Activated naive CD8-positive, alpha-beta T cell (primary cell): Measurements from ENCODE around the gene PRR18.

Experiments
- H3K27ac Mint-ChIP-seq: one replicate; pipeline ENCODE4 v1.8.0; 2021; ENCODE audit warnings: mixed read lengths
- H3K27me3 Mint-ChIP-seq: one replicate; pipeline ENCODE4 v1.8.0; 2021; ENCODE audit warnings: mixed read lengths
- H3K36me3 Mint-ChIP-seq: one replicate; pipeline ENCODE4 v1.8.0; 2021; ENCODE audit warnings: mixed read lengths
- H3K4me1 Mint-ChIP-seq: one replicate; pipeline ENCODE4 v1.8.0; 2021; ENCODE audit warnings: low read depth, mixed read lengths
- H3K4me3 Mint-ChIP-seq: one replicate; pipeline ENCODE4 v1.8.0; 2021; ENCODE audit warnings: mild to moderate bottlenecking, mixed read lengths
- H3K9me3 Mint-ChIP-seq: one replicate; pipeline ENCODE4 v1.8.0; 2021; ENCODE audit warnings: low read depth, mixed read lengths

PRR18 gene

GRCh38 chr6:166305562-166306117 lies 2.6 kb downstream of the PRR18 start:
- Mint-ChIP-seq H3K4me3 (peak overlapping the region; percentile 77), H3K4me1 (peaks cover 5% of the 10 kb centered on the region), H3K27me3 (peaks cover 28% of the 10 kb centered on the region), H3K27ac (no peak overlapping the region), H3K9me3 (no peaks in the 10 kb centered on the region), H3K36me3 (no peaks in the 10 kb centered on the region)

GRCh38 chr6:166304106-166304505 lies 4.1 kb downstream of the PRR18 start:
- peaks cover 5% of the 10 kb centered on the region for H3K4me1 Mint-ChIP-seq
- H3K27ac Mint-ChIP-seq: no peak overlapping the region
- H3K4me3 Mint-ChIP-seq: no peak overlapping the region
- H3K36me3 Mint-ChIP-seq: peaks cover 2% of the 10 kb centered on the region
- no peaks in the 10 kb centered on the region for H3K9me3 Mint-ChIP-seq
- H3K27me3 Mint-ChIP-seq: peaks cover 28% of the 10 kb centered on the region

GRCh38 chr6:166301611-166302529 lies 6.3 kb downstream of the PRR18 start:
- no peak overlapping the region for H3K4me3 Mint-ChIP-seq
- no peak overlapping the region for H3K27ac Mint-ChIP-seq
- peaks cover 31% of the 10 kb centered on the region for H3K27me3 Mint-ChIP-seq
- no peaks in the 10 kb centered on the region for H3K9me3 Mint-ChIP-seq
- H3K4me1 Mint-ChIP-seq: peaks cover 3% of the 10 kb centered on the region
- H3K36me3 Mint-ChIP-seq: peaks cover 2% of the 10 kb centered on the region

- Mint-ChIP-seq H3K36me3 (peaks cover 2% of the 10 kb centered on the region), H3K27ac (no peak overlapping the region), H3K9me3 (no peaks in the 10 kb centered on the region), H3K4me3 (no peak overlapping the region), H3K27me3 (peaks cover 26% of the 10 kb centered on the region), H3K4me1 (no peaks in the 10 kb centered on the region)
Observed at GRCh38 chr6:166300357-166300987, 7.7 kb downstream of the PRR18 start.

GRCh38 chr6:166297606-166298005 lies 10.6 kb downstream of the PRR18 start:
- no peak overlapping the region for H3K4me3 Mint-ChIP-seq
- H3K36me3 Mint-ChIP-seq: peaks cover 2% of the 10 kb centered on the region
- peaks cover 2% of the 10 kb centered on the region for H3K4me1 Mint-ChIP-seq
- H3K27ac Mint-ChIP-seq: no peak overlapping the region
- H3K9me3 Mint-ChIP-seq: no peaks in the 10 kb centered on the region
- H3K27me3 Mint-ChIP-seq: peaks cover 18% of the 10 kb centered on the region

- Mint-ChIP-seq H3K4me3 (no peak overlapping the region), H3K36me3 (peaks cover 2% of the 10 kb centered on the region), H3K27me3 (peaks cover 15% of the 10 kb centered on the region), H3K4me1 (peaks cover 2% of the 10 kb centered on the region), H3K9me3 (no peaks in the 10 kb centered on the region), H3K27ac (no peak overlapping the region)
Observed at GRCh38 chr6:166296035-166296883, 11.9 kb downstream of the PRR18 start.

GRCh38 chr6:166293731-166294584 lies 14.2 kb downstream of the PRR18 start:
- no peak overlapping the region for H3K27ac Mint-ChIP-seq
- H3K9me3 Mint-ChIP-seq: no peaks in the 10 kb centered on the region
- H3K27me3 Mint-ChIP-seq: peaks cover 10% of the 10 kb centered on the region
- no peaks in the 10 kb centered on the region for H3K36me3 Mint-ChIP-seq
- H3K4me3 Mint-ChIP-seq: no peak overlapping the region
- peaks cover 2% of the 10 kb centered on the region for H3K4me1 Mint-ChIP-seq

GRCh38 chr6:166289207-166290060 lies 18.8 kb downstream of the PRR18 start:
- Mint-ChIP-seq H3K27ac (no peak overlapping the region), H3K9me3 (no peaks in the 10 kb centered on the region), H3K4me1 (no peaks in the 10 kb centered on the region), H3K36me3 (no peaks in the 10 kb centered on the region), H3K27me3 (peaks cover 2% of the 10 kb centered on the region), H3K4me3 (no peak overlapping the region)

- Mint-ChIP-seq H3K27ac (no peak overlapping the region), H3K9me3 (no peaks in the 10 kb centered on the region), H3K4me3 (no peak overlapping the region), H3K36me3 (no peaks in the 10 kb centered on the region), H3K27me3 (peaks cover 2% of the 10 kb centered on the region), H3K4me1 (no peaks in the 10 kb centered on the region)
Observed at GRCh38 chr6:166286839-166287271, 21.3 kb downstream of the PRR18 start.

GRCh38 chr6:166285233-166285632 lies 23.0 kb downstream of the PRR18 start:
- H3K4me3 Mint-ChIP-seq: no peak overlapping the region
- H3K36me3 Mint-ChIP-seq: no peaks in the 10 kb centered on the region
- no peaks in the 10 kb centered on the region for H3K4me1 Mint-ChIP-seq
- H3K27me3 Mint-ChIP-seq: peaks cover 2% of the 10 kb centered on the region
- H3K9me3 Mint-ChIP-seq: no peaks in the 10 kb centered on the region
- no peak overlapping the region for H3K27ac Mint-ChIP-seq

GRCh38 chr6:166284640-166285039 lies 23.6 kb downstream of the PRR18 start:
- Mint-ChIP-seq H3K27ac (no peak overlapping the region), H3K9me3 (no peaks in the 10 kb centered on the region), H3K4me1 (no peaks in the 10 kb centered on the region), H3K36me3 (no peaks in the 10 kb centered on the region), H3K27me3 (peaks cover 2% of the 10 kb centered on the region), H3K4me3 (no peak overlapping the region)

GRCh38 chr6:166282394-166283032 lies 25.7 kb downstream of the PRR18 start:
- H3K27me3 Mint-ChIP-seq: peaks cover 2% of the 10 kb centered on the region
- H3K36me3 Mint-ChIP-seq: no peaks in the 10 kb centered on the region
- H3K4me1 Mint-ChIP-seq: no peaks in the 10 kb centered on the region
- H3K4me3 Mint-ChIP-seq: no peak overlapping the region
- no peak overlapping the region for H3K27ac Mint-ChIP-seq
- no peaks in the 10 kb centered on the region for H3K9me3 Mint-ChIP-seq

- Mint-ChIP-seq H3K36me3 (no peaks in the 10 kb centered on the region), H3K4me3 (no peak overlapping the region), H3K27ac (no peak overlapping the region), H3K27me3 (peaks cover 2% of the 10 kb centered on the region), H3K9me3 (no peaks in the 10 kb centered on the region), H3K4me1 (no peaks in the 10 kb centered on the region)
Observed at GRCh38 chr6:166281104-166281503, 27.1 kb downstream of the PRR18 start.
